Endothelial cell of umbilical vein (primary cell): ENCODE results near the gene GMEB2. TPM values are rescaled to one million over a fixed set of nuclear protein-coding genes. Genes with fewer than 3 reads are reported as not detected.

Experiments
- BruUV-seq: library from RNA; stranded (reverse); fragments of 400-500 nt; replicated peaks from 2 replicates; lab custom pipeline; 2021; lab: Mats Ljungman, UMichigan
- CTCF ChIA-PET: fragments of 300-600, 350-600 bp; sonication (Branson Sonifier 250); formaldehyde crosslinking; loops from one replicate; lab custom pipeline; 2021; ENCODE audit warnings: antibody characterized with exemption, inconsistent platforms; lab: Charles Lee
- POLR2A ChIA-PET: fragments of 300-600, 350-600 bp; sonication (Branson Sonifier 250); formaldehyde crosslinking; loops from one replicate; lab custom pipeline; 2021; ENCODE audit warnings: antibody characterized with exemption, inconsistent platforms; lab: Charles Lee
- DNase-seq: peaks from one replicate; pipeline ENCODE4 v3.0.0-alpha.2; 2011; ENCODE audit warnings: low read depth, low spot score
- FAIRE-seq: peaks from 2 replicates; lab custom pipeline; 2011; peaks lifted over from hg19 to GRCh38; lab: Jason Lieb, UNC
- H2AFZ ChIP-seq: 2 replicates; pipeline ENCODE4 v1.6.0; 2012; ENCODE audit warnings: low read depth, low read length, control low read depth, inconsistent platforms
- H3K27ac ChIP-seq: 2 replicates; pipeline ENCODE4 v1.5.1; 2011; ENCODE audit warnings: low read depth, mild to moderate bottlenecking, control low read depth, low read length, moderate library complexity; ENCODE audit not compliant: insufficient read depth
- H3K27me3 ChIP-seq, 2 experiments: 2 replicates each; pipeline versions ENCODE4 v1.6.0 to v1.6.1; 2011; ENCODE audit warnings: low read length in 2 of 2, mixed read lengths in 1 of 2; ENCODE audit not compliant: control insufficient read depth in 2 of 2, insufficient read depth in 2 of 2
- H3K36me3 ChIP-seq, 2 experiments: 2 replicates in 1 of 2; 3 replicates in 1 of 2; pipeline ENCODE4 v1.5.1; 2011; ENCODE audit warnings: low read length in 2 of 2, mild to moderate bottlenecking in 1 of 2, moderate library complexity in 1 of 2; ENCODE audit not compliant: control insufficient read depth in 2 of 2, insufficient read depth in 2 of 2; ENCODE audit errors: extremely low read depth in 1 of 2
- H3K4me1 ChIP-seq: 3 replicates; pipeline ENCODE4 v1.5.1; 2011; ENCODE audit warnings: mild to moderate bottlenecking, low read length; ENCODE audit not compliant: control insufficient read depth, insufficient read depth; ENCODE audit errors: extremely low read depth
- H3K4me2 ChIP-seq: 2 replicates; pipeline ENCODE4 v1.6.1; 2011; ENCODE audit warnings: low read length, control low read depth, mixed read lengths; ENCODE audit not compliant: insufficient read depth
- H3K4me3 ChIP-seq, 3 experiments: fragments of 200-600 bp in 1 of 3; sonication (generic), shearing (Covaris generic) in 1 of 3; replicated peaks in 1 of 3; 2 replicates each; pipeline ENCODE4 v1.5.1; 2011 to 2016; ENCODE audit warnings: control low read depth in 3 of 3, low read length in 3 of 3, mild to moderate bottlenecking in 2 of 3, inconsistent platforms in 1 of 3, low read depth in 1 of 3, moderate library complexity in 1 of 3; ENCODE audit not compliant: insufficient read depth in 1 of 3
- H3K79me2 ChIP-seq: 2 replicates; pipeline ENCODE4 v1.6.0; 2012; ENCODE audit warnings: low read length, inconsistent platforms; ENCODE audit not compliant: control insufficient read depth, insufficient read depth
- H3K9ac ChIP-seq: replicated peaks from 2 replicates; pipeline ENCODE3; 2011; ENCODE audit warnings: low read length, control low read depth; ENCODE audit not compliant: insufficient read depth; ENCODE audit errors: extremely low read depth
- H3K9me1 ChIP-seq: replicated peaks from 3 replicates; pipeline ENCODE4 v1.6.0; 2011; ENCODE audit warnings: mild to moderate bottlenecking, low read length; ENCODE audit not compliant: control insufficient read depth, insufficient read depth; ENCODE audit errors: extremely low read depth
- H3K9me3 ChIP-seq: replicated peaks from 2 replicates; pipeline ENCODE4 v1.5.1; 2012; ENCODE audit warnings: low read length, inconsistent platforms; ENCODE audit not compliant: control insufficient read depth, insufficient read depth
- H4K20me1 ChIP-seq: replicated peaks from 2 replicates; pipeline ENCODE3; 2011; ENCODE audit warnings: mild to moderate bottlenecking, low read length; ENCODE audit not compliant: control insufficient read depth, insufficient read depth; ENCODE audit errors: extremely low read depth
- EZH2 ChIP-seq: IDR thresholded peaks from 2 replicates; pipeline ENCODE4 v1.6.1; 2012; ENCODE audit warnings: borderline replicate concordance, low read depth, mild to moderate bottlenecking, moderate library complexity, low read length, inconsistent platforms; ENCODE audit not compliant: severe bottlenecking
- FOS ChIP-seq: IDR thresholded peaks from 2 replicates; pipeline ENCODE4 v1.6.1; 2011; ENCODE audit warnings: mild to moderate bottlenecking, low read length, moderate library complexity, borderline replicate concordance; ENCODE audit not compliant: insufficient read depth
- GATA2 ChIP-seq: IDR thresholded peaks from 2 replicates; pipeline ENCODE4 v1.7.0; 2011; ENCODE audit warnings: low read depth, mild to moderate bottlenecking, moderate library complexity, mixed read lengths, low read length; ENCODE audit not compliant: insufficient read length, insufficient read depth
- JUN ChIP-seq: IDR thresholded peaks from 2 replicates; pipeline ENCODE4 v1.6.1; 2011; ENCODE audit warnings: borderline replicate concordance, low read depth; ENCODE audit not compliant: insufficient read length, insufficient read depth
- MYC ChIP-seq: IDR thresholded peaks from one replicate; pipeline ENCODE4 v1.6.1; 2011; ENCODE audit warnings: mild to moderate bottlenecking, low read depth, low read length
- POLR2A ChIP-seq: IDR thresholded peaks from 2 replicates; pipeline ENCODE4 v1.6.1; 2012; ENCODE audit warnings: low read depth, mild to moderate bottlenecking, control low read depth, low read length
- POLR2AphosphoS5 ChIP-seq: IDR thresholded peaks from 2 replicates; pipeline ENCODE4 v1.6.1; 2012; ENCODE audit warnings: low read depth, mild to moderate bottlenecking, control low read depth, low read length, moderate library complexity; ENCODE audit not compliant: insufficient read depth
- dilution Hi-C: fragments of 300-500 bp; cut with MboI; formaldehyde crosslinking; loops from one replicate; pipeline ENCODE4 v1.15.0; 2019; ENCODE audit warnings: low sequenced_read_pairs; ENCODE audit not compliant: extremely low pct_ligation_motif_present
- intact Hi-C: fragments of 100-400 bp; cut with micrococcal nuclease; formaldehyde crosslinking; loops from one replicate; pipeline ENCODE4 v1.10.0; 2022
- polyA plus RNA-seq, 4 experiments: library from polyadenylated mRNA; depleted of rRNA in 3 of 4; stranded (reverse) in 3 of 4; unstranded in 1 of 4; fragments of >200 nt; gene quantifications; 2 replicates each; pipeline versions ENCODE4 v1.2.1 to v1.2.3, GENCODE V29; 2011 to 2012; ENCODE audit warnings: missing spikeins in 1 of 4
- total RNA-seq: library from RNA; stranded (reverse); gene quantifications from 2 replicates; pipeline ENCODE4 v1.2.3, GENCODE V29; 2021
- TF ChIP-seq, protein P1 (sequence below), 2 donors: IDR thresholded peaks; 1 replicate in 1 of 2; 2 replicates in 1 of 2; pipeline ENCODE4 v1.5.1; 2011; ENCODE audit warnings: low read length in 2 of 2, mild to moderate bottlenecking in 2 of 2, moderate library complexity in 2 of 2, control low read depth in 1 of 2, inconsistent platforms in 1 of 2, low read depth in 1 of 2; ENCODE audit not compliant: insufficient read depth in 1 of 2; ENCODE audit errors: extremely low read depth in 1 of 2
- TF ChIP-seq, protein P2 (sequence below): IDR thresholded peaks from 2 replicates; pipeline ENCODE4 v1.6.1; 2011; ENCODE audit not compliant: insufficient read depth, insufficient read length

The GMEB2 gene
- total and polyA plus RNA-seq, 2 donors (not counting 3 experiments of a cell fraction or from before 2014, with no cell fraction given): 12.7 to 14.1 TPM

GRCh38 chr20:63549679-63550282 lies 77.1 kb downstream of the GMEB2 start:
- Histone ChIP-seq H4K20me1 (no peaks in the 10 kb centered on the region), H3K9ac (no peak overlapping the region), H3K4me1 (no peaks in the 10 kb centered on the region), H3K36me3 (no peaks in the 10 kb centered on the region), H3K9me1 (no peaks in the 10 kb centered on the region), H3K9me3 (no peaks in the 10 kb centered on the region), H3K4me3 (no peak overlapping the region), H3K27ac (no peak overlapping the region), H3K79me2 (no peaks in the 10 kb centered on the region), H3K27me3 (no peaks in the 10 kb centered on the region), H2AFZ (no peak overlapping the region), H3K4me2 (no peak overlapping the region)
- TF ChIP-seq JUN: no peak
- TF ChIP-seq MYC: no peak
- no peak for TF ChIP-seq FOS
- no peak for TF ChIP-seq GATA2
- no peak for TF ChIP-seq POLR2A
- no peak for TF ChIP-seq POLR2AphosphoS5
- TF ChIP-seq, protein P1, sequence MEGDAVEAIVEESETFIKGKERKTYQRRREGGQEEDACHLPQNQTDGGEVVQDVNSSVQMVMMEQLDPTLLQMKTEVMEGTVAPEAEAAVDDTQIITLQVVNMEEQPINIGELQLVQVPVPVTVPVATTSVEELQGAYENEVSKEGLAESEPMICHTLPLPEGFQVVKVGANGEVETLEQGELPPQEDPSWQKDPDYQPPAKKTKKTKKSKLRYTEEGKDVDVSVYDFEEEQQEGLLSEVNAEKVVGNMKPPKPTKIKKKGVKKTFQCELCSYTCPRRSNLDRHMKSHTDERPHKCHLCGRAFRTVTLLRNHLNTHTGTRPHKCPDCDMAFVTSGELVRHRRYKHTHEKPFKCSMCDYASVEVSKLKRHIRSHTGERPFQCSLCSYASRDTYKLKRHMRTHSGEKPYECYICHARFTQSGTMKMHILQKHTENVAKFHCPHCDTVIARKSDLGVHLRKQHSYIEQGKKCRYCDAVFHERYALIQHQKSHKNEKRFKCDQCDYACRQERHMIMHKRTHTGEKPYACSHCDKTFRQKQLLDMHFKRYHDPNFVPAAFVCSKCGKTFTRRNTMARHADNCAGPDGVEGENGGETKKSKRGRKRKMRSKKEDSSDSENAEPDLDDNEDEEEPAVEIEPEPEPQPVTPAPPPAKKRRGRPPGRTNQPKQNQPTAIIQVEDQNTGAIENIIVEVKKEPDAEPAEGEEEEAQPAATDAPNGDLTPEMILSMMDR (IDR thresholded peaks at IDR 0.05; ENCODE audit: extremely low read depth in 1 of 2, insufficient read depth in 1 of 2, low read depth in 1 of 2, low read length in 2 of 2): no peak
- TF ChIP-seq, protein P2, sequence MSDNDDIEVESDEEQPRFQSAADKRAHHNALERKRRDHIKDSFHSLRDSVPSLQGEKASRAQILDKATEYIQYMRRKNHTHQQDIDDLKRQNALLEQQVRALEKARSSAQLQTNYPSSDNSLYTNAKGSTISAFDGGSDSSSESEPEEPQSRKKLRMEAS: no peak
- TF ChIP-seq EZH2: no peak
- no peak for DNase-seq
- ChIA-PET CTCF (interaction anchor here (0.9 to 1.5 kb wide), 2 partner anchors 10 to 12 kb away, joined by 3 to 4 read pairs; no protein-coding TSS in a partner anchor), POLR2A (no interaction called here)
- dilution Hi-C loops (no loop called here), intact Hi-C loops (no loop called here)
- FAIRE-seq: no peak
- no TSS peak for BruUV-seq
